Measurements from ENCODE around the gene ATM.

Gene ATM

DNA sequence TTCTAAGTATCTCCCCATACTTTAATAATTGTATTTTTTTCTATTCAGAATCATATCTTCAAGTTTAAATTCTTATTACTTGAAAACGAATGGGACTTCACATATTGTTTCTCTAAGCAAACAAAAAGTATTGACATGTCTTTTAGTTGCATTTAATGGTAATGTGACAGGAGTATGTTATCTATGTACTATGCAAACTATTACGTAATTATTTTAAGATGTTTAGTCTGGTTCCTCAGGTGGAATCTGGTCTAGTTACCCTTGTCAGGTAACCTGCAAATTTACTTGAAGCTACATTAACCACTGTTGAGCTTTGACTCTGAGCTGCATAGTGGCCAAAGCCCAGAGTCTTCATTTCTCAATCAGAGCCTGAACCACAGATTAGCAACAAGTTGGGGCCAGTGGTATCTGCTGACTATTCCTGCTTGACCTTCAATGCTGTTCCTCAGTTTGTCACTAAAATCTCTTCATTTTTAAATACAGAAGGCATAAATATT is 110.6 kb downstream of the ATM start:
- H4K20me1 ChIP-seq (ENCODE audit: insufficient read depth, low read length): no peaks in the 10 kb centered on the region
- no peaks in the 10 kb centered on the region for H3K79me2 ChIP-seq (ENCODE audit: insufficient read depth, low read length)
- H3K27ac ChIP-seq (ENCODE audit: low read length): no peak overlapping the region
- ATAC-seq (ENCODE audit: insufficient read depth, low read depth) (no peak), DNase-seq (no peak)
- TF ChIP-seq, protein P1, sequence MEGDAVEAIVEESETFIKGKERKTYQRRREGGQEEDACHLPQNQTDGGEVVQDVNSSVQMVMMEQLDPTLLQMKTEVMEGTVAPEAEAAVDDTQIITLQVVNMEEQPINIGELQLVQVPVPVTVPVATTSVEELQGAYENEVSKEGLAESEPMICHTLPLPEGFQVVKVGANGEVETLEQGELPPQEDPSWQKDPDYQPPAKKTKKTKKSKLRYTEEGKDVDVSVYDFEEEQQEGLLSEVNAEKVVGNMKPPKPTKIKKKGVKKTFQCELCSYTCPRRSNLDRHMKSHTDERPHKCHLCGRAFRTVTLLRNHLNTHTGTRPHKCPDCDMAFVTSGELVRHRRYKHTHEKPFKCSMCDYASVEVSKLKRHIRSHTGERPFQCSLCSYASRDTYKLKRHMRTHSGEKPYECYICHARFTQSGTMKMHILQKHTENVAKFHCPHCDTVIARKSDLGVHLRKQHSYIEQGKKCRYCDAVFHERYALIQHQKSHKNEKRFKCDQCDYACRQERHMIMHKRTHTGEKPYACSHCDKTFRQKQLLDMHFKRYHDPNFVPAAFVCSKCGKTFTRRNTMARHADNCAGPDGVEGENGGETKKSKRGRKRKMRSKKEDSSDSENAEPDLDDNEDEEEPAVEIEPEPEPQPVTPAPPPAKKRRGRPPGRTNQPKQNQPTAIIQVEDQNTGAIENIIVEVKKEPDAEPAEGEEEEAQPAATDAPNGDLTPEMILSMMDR (IDR thresholded peaks at IDR 0.05; ENCODE audit: borderline replicate concordance, extremely low read depth, low read length, poor library complexity, severe bottlenecking): no peak
- TF ChIP-seq EZH2 (IDR thresholded peaks at IDR 0.05; ENCODE audit: borderline replicate concordance, low read depth, low read length, severe bottlenecking): no peak
- H3K27me3 ChIP-seq (ENCODE audit: insufficient read depth, low read length, poor library complexity): no peaks in the 10 kb centered on the region
- no peak overlapping the region for H3K4me3 ChIP-seq (ENCODE audit: low read depth in 1 of 2, low read length in 2 of 2)
- H3K4me2 ChIP-seq (ENCODE audit: insufficient read depth, low read length): no peak overlapping the region
- H3K4me1 ChIP-seq (ENCODE audit: insufficient read depth, low read length): no peaks in the 10 kb centered on the region
- H3K36me3 ChIP-seq (ENCODE audit: insufficient read depth, low read length): peaks cover 87% of the 10 kb centered on the region
- H2AFZ ChIP-seq (ENCODE audit: low read depth, low read length): no peak overlapping the region
- H3K9me3 ChIP-seq (ENCODE audit: insufficient read depth, low read length, severe bottlenecking): no peaks in the 10 kb centered on the region
- H3K9ac ChIP-seq (ENCODE audit: low read depth, low read length): no peak overlapping the region

DNA sequence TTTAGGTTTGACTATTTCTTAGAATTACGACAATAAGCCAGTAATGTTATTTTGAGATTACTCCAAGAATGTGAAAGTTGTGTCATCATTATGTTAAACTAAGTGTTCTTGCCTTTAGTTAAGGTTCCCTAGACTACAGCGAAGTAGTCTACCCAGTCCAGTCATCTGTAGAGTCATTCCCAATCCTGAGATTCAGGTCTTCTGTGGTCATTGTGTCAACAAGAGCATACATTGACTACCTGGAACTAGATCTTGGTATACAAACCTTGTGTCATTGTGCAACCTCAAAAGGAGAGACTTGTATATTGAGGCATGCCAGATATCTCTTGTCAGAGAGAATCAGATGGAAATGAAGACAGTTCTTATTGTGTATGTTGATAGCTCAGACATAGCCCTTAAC is 115.9 kb downstream of the ATM start:
- Histone ChIP-seq H3K9me3 (ENCODE audit: insufficient read depth, low read length, severe bottlenecking) (no peaks in the 10 kb centered on the region), H2AFZ (ENCODE audit: low read depth, low read length) (no peak overlapping the region), H3K36me3 (ENCODE audit: insufficient read depth, low read length) (peaks cover 39% of the 10 kb centered on the region), H4K20me1 (ENCODE audit: insufficient read depth, low read length) (no peaks in the 10 kb centered on the region), H3K79me2 (ENCODE audit: insufficient read depth, low read length) (no peaks in the 10 kb centered on the region), H3K9ac (ENCODE audit: low read depth, low read length) (no peak overlapping the region), H3K4me2 (ENCODE audit: insufficient read depth, low read length) (no peak overlapping the region), H3K4me1 (ENCODE audit: insufficient read depth, low read length) (no peaks in the 10 kb centered on the region), H3K27ac (ENCODE audit: low read length) (no peak overlapping the region), H3K4me3 (ENCODE audit: low read depth in 1 of 2, low read length in 2 of 2) (no peak overlapping the region), H3K27me3 (ENCODE audit: insufficient read depth, low read length, poor library complexity) (no peaks in the 10 kb centered on the region)
- TF ChIP-seq, protein P1 (IDR thresholded peaks at IDR 0.05; ENCODE audit: borderline replicate concordance, extremely low read depth, low read length, poor library complexity, severe bottlenecking): no peak
- TF ChIP-seq EZH2 (IDR thresholded peaks at IDR 0.05; ENCODE audit: borderline replicate concordance, low read depth, low read length, severe bottlenecking): no peak
- DNase-seq (no peak), ATAC-seq (ENCODE audit: insufficient read depth, low read depth) (no peak)

DNA sequence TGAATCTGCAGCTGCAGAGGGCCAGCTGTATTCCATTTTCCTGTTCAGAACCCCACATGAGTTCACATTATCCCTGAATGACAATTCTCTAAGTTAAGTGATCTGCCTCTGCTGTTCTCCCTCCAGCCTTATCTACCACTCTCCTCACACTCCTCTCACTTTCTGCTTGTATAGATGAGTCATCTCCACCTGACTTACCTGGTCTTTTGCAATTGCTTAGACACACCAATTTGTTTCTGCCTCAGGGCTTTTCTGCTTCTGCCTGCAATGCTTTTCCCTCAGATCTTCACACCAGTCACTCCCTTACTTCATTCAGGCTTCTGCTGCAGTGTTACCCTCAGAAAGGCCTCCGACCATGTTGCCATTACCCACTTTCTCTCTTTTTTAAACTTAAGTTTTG is 118.1 kb downstream of the ATM start:
- no peak for DNase-seq
- Histone ChIP-seq H3K4me3 (ENCODE audit: low read depth in 1 of 2, low read length in 2 of 2) (no peak overlapping the region), H4K20me1 (ENCODE audit: insufficient read depth, low read length) (no peaks in the 10 kb centered on the region), H3K4me2 (ENCODE audit: insufficient read depth, low read length) (no peak overlapping the region), H3K9me3 (ENCODE audit: insufficient read depth, low read length, severe bottlenecking) (no peaks in the 10 kb centered on the region), H3K27ac (ENCODE audit: low read length) (no peak overlapping the region), H3K79me2 (ENCODE audit: insufficient read depth, low read length) (no peaks in the 10 kb centered on the region), H3K4me1 (ENCODE audit: insufficient read depth, low read length) (no peaks in the 10 kb centered on the region), H3K27me3 (ENCODE audit: insufficient read depth, low read length, poor library complexity) (no peaks in the 10 kb centered on the region), H3K36me3 (ENCODE audit: insufficient read depth, low read length) (peaks cover 27% of the 10 kb centered on the region), H3K9ac (ENCODE audit: low read depth, low read length) (no peak overlapping the region), H2AFZ (ENCODE audit: low read depth, low read length) (no peak overlapping the region)
- no peak for TF ChIP-seq EZH2 (IDR thresholded peaks at IDR 0.05; ENCODE audit: borderline replicate concordance, low read depth, low read length, severe bottlenecking)
- TF ChIP-seq, protein P1 (IDR thresholded peaks at IDR 0.05; ENCODE audit: borderline replicate concordance, extremely low read depth, low read length, poor library complexity, severe bottlenecking): no peak
- no peak for ATAC-seq (ENCODE audit: insufficient read depth, low read depth)

DNA sequence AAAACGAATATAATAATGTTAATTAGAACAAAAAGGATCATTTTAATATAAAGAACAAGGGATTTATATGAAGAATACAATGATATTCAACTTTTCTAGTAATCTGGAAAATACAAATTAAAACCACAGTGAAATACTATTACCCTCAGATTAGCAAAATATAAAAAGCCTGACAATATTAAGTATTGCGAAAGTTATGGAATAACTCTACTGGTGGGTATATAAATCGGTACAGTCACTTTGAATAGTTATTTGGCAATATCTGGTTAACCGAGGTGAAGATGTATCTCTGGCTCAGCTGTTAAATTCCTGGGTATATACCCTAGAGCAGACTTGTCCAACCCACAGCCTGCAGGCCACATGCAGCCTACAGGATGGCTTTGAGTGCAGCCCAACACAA is 118.8 kb downstream of the ATM start:
- Histone ChIP-seq H3K36me3 (ENCODE audit: insufficient read depth, low read length) (peaks cover 23% of the 10 kb centered on the region), H3K4me3 (ENCODE audit: low read depth in 1 of 2, low read length in 2 of 2) (no peak overlapping the region), H3K27me3 (ENCODE audit: insufficient read depth, low read length, poor library complexity) (no peaks in the 10 kb centered on the region), H2AFZ (ENCODE audit: low read depth, low read length) (no peak overlapping the region), H3K27ac (ENCODE audit: low read length) (no peak overlapping the region), H4K20me1 (ENCODE audit: insufficient read depth, low read length) (no peaks in the 10 kb centered on the region), H3K4me2 (ENCODE audit: insufficient read depth, low read length) (no peak overlapping the region), H3K79me2 (ENCODE audit: insufficient read depth, low read length) (no peaks in the 10 kb centered on the region), H3K9ac (ENCODE audit: low read depth, low read length) (no peak overlapping the region), H3K4me1 (ENCODE audit: insufficient read depth, low read length) (no peaks in the 10 kb centered on the region), H3K9me3 (ENCODE audit: insufficient read depth, low read length, severe bottlenecking) (no peaks in the 10 kb centered on the region)
- TF ChIP-seq, protein P1 (IDR thresholded peaks at IDR 0.05; ENCODE audit: borderline replicate concordance, extremely low read depth, low read length, poor library complexity, severe bottlenecking): no peak
- TF ChIP-seq EZH2 (IDR thresholded peaks at IDR 0.05; ENCODE audit: borderline replicate concordance, low read depth, low read length, severe bottlenecking): no peak
- ATAC-seq (ENCODE audit: insufficient read depth, low read depth) (no peak), DNase-seq (no peak)

Measured in DND-41 (cell line).